Measurements from ENCODE around the gene KAT2B.
"Not testable (repeated sequence)": the region's sequence is repeated elsewhere in the genome, so short reads cannot be mapped to it uniquely, and the experiment has no call there.

The KAT2B gene

DNA sequence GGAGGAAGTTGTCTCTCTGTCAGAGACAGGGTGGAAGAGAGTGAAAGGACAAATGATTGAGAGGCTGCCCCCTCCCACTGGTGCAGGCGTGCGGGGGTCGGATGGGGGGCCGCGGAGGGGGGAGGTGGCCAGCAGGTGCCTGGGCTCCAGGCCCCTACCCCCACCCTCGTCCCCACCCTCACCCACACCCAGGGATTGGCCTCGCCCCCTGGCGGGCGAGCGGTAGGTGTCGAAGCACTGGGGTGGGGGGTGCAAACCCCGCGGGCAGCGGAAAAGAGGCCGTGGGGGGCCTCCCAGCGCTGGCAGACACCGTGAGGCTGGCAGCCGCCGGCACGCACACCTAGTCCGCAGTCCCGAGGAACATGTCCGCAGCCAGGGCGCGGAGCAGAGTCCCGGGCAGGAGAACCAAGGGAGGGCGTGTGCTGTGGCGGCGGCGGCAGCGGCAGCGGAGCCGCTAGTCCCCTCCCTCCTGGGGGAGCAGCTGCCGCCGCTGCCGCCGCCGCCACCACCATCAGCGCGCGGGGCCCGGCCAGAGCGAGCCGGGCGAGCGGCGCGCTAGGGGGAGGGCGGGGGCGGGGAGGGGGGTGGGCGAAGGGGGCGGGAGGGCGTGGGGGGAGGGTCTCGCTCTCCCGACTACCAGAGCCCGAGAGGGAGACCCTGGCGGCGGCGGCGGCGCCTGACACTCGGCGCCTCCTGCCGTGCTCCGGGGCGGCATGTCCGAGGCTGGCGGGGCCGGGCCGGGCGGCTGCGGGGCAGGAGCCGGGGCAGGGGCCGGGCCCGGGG, at the start of gene KAT2B:
TSS of gene KAT2B (plus strand) at position 682 of the 783 bp plus-strand sequence. CDS start at position 714, 32 bp downstream.
- DNase-seq, result peak; percentile 80

DNA sequence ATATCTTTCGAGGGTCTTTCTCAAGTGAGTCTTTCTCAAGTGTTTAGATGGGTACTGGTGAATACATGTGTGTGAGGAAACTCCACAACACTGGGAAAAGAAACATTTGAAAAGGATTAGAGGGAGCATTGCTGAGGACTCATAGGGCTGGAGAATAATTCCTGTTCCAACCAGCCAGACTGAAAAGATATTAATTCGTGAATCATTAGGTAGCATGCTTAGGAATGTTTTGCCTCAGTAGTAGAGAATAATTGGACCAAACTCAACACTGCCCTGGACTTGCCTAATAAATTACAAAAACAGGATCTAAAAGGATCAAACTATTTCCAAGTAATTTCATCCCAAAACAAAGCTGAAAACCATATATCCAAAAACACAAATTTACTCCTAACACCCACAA, 45.5 kb upstream of the KAT2B start:
- DNase-seq, result no peak

- DNase-seq, result no peak
Observed at GRCh38 chr3:19997502-19997901, 42.7 kb upstream of the KAT2B start.

DNA sequence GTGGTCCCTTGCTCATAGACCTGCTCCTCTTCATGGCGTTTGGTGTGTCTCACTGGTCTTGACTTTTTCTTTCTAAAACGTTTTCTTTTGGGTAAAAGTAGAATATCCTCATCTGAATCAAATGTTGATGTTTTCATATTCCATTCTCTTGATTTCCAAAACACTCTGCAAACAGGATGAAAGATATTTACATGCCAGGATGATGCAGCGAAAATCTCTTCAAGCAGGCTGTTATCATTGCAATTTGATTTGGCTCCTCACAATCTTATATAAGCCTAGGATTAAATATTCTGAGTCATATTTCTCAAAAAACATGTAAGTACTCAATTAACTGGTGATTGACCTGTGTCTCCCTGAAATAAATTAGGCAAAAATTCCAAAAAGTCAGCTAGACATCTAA, 38.3 kb upstream of the KAT2B start:
- no peak for DNase-seq

DNA sequence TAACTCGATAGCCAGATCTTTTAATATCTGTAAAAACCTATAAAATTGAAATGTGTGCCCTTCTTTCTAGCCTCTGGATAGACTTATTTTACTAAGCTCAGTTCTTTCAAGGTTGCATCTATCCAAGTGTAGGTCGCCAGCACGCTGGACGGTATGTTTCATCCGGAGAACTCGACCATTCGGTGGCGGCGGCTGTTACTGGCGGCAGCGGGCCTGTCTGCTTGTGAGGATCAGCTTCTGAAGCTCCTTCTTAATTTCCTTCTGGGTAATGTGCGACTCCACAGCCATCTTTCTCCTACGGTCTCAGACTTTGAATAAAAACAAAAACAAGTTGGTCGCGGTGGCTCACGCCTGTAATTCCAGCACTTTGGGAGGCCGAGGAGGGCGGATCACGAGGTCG, 32.3 kb upstream of the KAT2B start:
- no peak for DNase-seq

GRCh38 chr3:20008646-20009045, 31.6 kb upstream of the KAT2B start:
- no peak for DNase-seq

- DNase-seq, result no peak
Observed at GRCh38 chr3:20012164-20012563, 28.1 kb upstream of the KAT2B start, which contains the start of gene PP2D1. PP2D1 (minus strand) TSS chr3:20012264; CDS start chr3:20012072, 192 bp downstream.

DNA sequence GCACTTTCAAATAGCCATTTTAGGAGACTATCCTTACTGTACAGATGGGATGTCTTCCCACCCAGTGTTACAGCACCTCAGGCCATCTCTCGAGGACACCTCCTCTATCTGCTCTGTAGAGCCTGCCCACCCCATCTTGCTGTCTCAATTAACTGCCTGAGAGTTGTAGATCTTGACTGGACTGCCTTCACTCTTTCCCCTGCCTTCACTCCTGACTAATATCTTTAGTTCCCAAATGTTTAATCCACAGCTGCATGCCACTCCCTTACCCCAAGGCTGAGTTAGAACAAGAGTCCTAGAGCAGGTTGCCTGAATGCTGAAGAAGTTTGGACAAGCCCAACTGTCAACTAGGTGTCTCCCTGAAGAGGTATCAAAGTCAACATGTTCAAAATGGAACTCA, 26.9 kb upstream of the KAT2B start:
- no peak for DNase-seq

DNA sequence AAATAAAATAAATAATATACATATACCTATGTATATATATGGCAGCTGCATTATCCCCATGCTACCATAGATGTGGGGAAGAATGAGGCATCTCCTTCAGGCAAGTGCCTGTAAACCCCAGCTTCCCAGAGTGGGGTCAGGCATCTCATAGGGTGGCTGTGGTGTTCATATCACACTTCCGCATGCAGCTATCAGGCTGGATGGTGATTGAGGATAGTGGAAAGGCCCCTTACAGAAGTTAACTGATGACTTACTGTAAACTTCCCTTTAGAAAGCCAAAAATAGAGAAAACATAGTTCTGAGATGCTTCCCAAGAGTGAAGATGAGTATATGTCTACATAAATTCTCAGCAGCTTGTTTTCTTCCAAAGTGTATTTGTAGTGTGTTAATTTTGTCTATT, 24.7 kb upstream of the KAT2B start:
- DNase-seq, result no peak

DNA sequence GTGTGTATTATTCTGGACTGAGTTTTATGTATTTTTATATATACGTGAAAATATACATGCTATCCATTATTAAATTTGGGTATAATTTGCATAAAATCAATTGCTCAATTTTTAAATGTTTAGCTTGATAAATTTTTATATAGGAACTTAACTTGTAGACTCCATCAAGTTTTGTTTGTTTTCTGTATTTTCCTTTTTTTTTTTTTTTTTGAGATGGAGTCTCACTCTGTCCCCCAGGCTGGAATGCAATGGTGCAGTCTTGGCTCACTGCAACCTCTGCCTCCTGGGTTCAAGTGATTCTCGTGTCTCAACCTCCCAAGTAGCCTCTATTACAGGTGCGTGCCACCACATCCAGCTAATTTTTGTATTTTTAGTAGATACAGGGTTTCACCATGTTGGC, 24.2 kb upstream of the KAT2B start:
- not testable (repeated sequence) for DNase-seq

GRCh38 chr3:20022954-20023622, 17.2 kb upstream of the KAT2B start:
- DNase-seq, result no peak

DNA sequence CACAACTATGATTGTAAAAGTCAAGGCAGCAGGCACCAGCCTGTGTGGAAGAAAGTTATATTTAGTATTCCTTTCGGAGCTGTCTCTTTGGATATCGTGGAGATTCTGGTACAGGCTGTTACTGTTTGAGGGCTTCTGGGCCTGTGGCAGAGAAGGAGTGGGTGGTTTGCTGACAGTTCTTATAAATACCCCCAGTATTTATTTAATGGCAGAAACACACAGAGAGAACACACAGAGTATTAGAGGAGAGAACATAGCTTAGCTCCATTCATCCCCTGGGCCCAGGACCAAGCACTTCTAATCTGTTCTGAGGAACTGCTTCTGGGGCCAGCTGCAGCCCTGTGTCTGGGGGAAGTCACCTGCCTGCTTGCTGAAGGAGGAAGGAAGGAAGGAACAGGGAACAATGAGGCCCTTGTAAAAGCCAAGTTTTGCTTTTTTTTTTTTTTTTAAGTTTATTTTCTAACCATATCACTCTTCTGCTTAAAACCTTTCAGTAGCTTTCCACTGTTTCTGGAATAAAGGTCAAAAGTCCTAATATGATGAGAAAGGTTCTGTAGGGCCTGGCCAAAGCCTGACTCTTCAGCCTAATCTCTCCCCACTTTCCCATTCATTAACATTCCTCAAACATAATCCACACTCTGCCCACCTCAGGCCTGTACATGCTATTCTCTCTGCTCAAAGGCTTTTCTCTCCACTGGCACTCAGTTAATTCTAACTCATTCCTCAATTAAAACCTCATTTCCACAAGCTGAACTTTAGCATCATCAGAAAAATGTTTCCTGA, 16.4 kb upstream of the KAT2B start:
- no peak for DNase-seq

DNA sequence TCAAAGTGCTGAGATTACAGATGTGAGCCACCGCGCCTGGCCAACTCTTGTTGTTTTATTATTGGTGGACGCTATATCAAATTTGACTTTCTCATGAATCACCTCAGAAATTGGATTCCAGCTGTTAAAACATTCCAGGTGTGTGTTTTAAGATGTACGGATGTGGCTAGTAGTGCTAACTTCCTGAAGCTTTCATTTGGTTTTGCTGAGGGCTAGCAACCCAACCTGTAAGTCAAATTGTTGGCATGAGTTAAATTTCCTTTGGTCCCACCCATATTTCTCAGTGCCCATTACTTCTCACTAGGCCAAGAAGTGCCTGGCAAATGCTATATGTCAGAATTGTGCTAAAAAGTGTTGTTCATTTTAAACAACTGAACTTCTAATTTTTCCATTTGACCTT, 13.1 kb upstream of the KAT2B start:
- no peak for DNase-seq

DNA sequence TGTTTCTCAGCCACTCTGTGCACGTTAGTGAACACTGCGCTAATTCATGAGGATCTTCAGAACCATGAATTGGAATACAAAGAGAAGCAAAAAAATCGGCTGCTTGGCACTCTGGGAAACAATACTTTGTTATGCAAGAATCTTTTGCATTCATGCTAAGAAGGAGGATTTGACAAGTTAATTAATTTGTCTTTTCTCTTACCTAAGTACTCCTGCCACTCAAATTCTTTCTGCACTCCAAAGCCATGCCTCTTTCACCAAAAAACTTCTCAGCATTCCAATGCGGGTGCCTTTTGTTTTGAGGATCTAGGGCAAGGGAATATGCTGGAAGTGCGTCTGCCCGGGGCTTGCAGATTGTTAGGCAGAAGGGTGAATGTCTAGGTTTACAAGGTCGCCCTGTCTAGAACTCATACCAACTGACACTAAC, 11.3 kb upstream of the KAT2B start:
- DNase-seq, result no peak

DNA sequence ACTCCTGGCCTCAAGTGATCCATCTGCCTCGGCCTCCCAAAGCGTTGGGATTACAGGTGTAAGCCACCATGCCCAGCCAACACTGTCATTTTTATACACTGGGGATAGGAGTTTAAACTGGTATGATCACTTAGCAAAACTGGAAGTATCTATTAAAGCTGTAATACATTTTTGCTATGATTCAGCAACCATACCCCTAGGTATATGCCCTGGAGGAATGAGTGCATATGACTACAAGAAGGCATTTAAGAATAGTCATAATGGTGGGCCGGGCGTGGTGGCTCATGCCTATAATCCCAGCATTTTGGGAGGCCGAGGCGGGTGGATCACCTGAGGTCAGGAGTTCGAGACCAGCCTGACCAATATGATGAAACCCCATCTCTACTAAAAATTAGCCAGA, 8.3 kb upstream of the KAT2B start:
- not testable (repeated sequence) for DNase-seq

DNA sequence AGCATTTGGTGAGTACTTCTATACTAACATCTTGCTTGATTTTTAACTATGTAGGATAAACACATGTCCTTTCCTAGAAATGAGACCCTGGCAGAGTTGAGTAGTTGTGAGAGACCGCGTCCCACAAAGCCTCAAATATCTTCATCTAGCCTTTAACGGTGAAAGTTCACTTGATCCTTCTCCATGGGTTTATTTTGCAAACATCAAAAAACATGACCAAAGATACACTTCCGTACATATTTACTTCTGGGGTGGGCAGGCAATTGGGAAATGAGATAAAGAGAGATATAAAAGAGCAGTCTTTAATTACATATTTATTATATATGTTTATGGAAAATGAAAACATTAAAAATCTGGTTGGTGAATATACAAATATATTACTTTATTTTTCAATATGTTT, 5.2 kb upstream of the KAT2B start:
- DNase-seq, result no peak

GRCh38 chr3:20037255-20037996, 2.8 kb upstream of the KAT2B start:
- DNase-seq, result no peak

- no peak for DNase-seq
Observed at GRCh38 chr3:20038699-20039465, 1.4 kb upstream of the KAT2B start.

GRCh38 chr3:20039466-20039764, 831 bp upstream of the KAT2B start:
- no peak for DNase-seq

GRCh38 chr3:20040548-20041196, 426 bp downstream of the KAT2B start:
- peak; percentile 57 for DNase-seq

GRCh38 chr3:20041197-20041780, 1.0 kb downstream of the KAT2B start:
- DNase-seq, result peak; percentile 62

Measured in activated gamma-delta T cell treated with Interleukin-2 at 50 U/mL for 16 hours (primary cell).